Muscle of back (tissue), 13 donors: ENCODE measurements around the gene SPTBN4. TPM values are rescaled to one million over a fixed set of nuclear protein-coding genes. Genes with fewer than 3 reads are reported as not detected.
"Not testable (repeated sequence)": the region's sequence is repeated elsewhere in the genome, so short reads cannot be mapped to it uniquely, and the experiment has no call there.

Experiments
- DNase-seq, 3 donors: peaks; one replicate each; pipeline versions ENCODE4 v3.0.0 to v3.0.0-alpha.2; 2013
- long read RNA-seq, 9 donors: transcript quantifications; one replicate each; lab custom pipeline, GENCODE V29; 2026
- polyA plus RNA-seq, 10 donors: library from polyadenylated mRNA; unstranded; fragments of 120-200 nt; gene quantifications; one replicate each; pipeline ENCODE4 v1.2.1, GENCODE V29; 2013; ENCODE audit not compliant: insufficient read length in 10 of 10

The SPTBN4 gene
- polyA plus RNA-seq: under 1 TPM; 0.25 to 0.81 (median 0.49) TPM
- long read RNA-seq, donor 1: 0 reads
- long read RNA-seq, donor 2: 0 reads
- long read RNA-seq, donor 3: 0 reads
- long read RNA-seq, donor 4: 0 reads
- long read RNA-seq, donor 5: 0 reads
- long read RNA-seq, donor 6: 0 reads
- long read RNA-seq, donor 7: 0 reads
- long read RNA-seq, donor 8: 0 reads
- long read RNA-seq, donor 9: 0 reads

- peak in 1 of 3 donors; percentile 14 for DNase-seq
Observed at GRCh38 chr19:40466985-40467734, at the start of gene SPTBN4. TSS of gene SPTBN4 (plus strand) at chr19:40467001. CDS start at chr19:40472622, 5,621 bp downstream.

GRCh38 chr19:40417643-40417981, 49.2 kb upstream of the SPTBN4 start:
- peak in 1 of 3 donors; percentile 61 for DNase-seq

- DNase-seq: no peak
Observed at GRCh38 chr19:40418040-40418439, 48.8 kb upstream of the SPTBN4 start.

GRCh38 chr19:40419066-40419612, 47.7 kb upstream of the SPTBN4 start:
- no peak for DNase-seq

GRCh38 chr19:40419780-40420179, 47.0 kb upstream of the SPTBN4 start:
- DNase-seq: no peak

- no peak for DNase-seq
Observed at GRCh38 chr19:40420451-40420765, 46.4 kb upstream of the SPTBN4 start.

- peak; percentile 92 to 99 (median 97) for DNase-seq
Observed at GRCh38 chr19:40420766-40421765, 45.7 kb upstream of the SPTBN4 start.

GRCh38 chr19:40421993-40422747, 44.6 kb upstream of the SPTBN4 start:
- no peak for DNase-seq

- DNase-seq: no peak
Observed at GRCh38 chr19:40422748-40423566, 43.8 kb upstream of the SPTBN4 start.

GRCh38 chr19:40423938-40424337, 42.9 kb upstream of the SPTBN4 start:
- no peak for DNase-seq

- DNase-seq: peak in 1 of 3 donors; percentile 66
Observed at GRCh38 chr19:40424637-40425449, 42.0 kb upstream of the SPTBN4 start.

- DNase-seq: peak; percentile 99 to 100 (median 99)
Observed at GRCh38 chr19:40425450-40426287, 41.1 kb upstream of the SPTBN4 start, which contains the start of gene SERTAD1. TSS of gene SERTAD1 (minus strand) at chr19:40425992. CDS start at chr19:40423546, 2,446 bp downstream.

- not testable (repeated sequence) for DNase-seq
Observed at GRCh38 chr19:40428197-40428596, 38.6 kb upstream of the SPTBN4 start.

GRCh38 chr19:40430242-40430641, 36.6 kb upstream of the SPTBN4 start:
- not testable (repeated sequence) for DNase-seq

GRCh38 chr19:40431698-40432097, 35.1 kb upstream of the SPTBN4 start:
- no peak for DNase-seq

GRCh38 chr19:40432760-40433159, 34.0 kb upstream of the SPTBN4 start:
- DNase-seq: not testable (repeated sequence)

GRCh38 chr19:40433391-40434216, 33.2 kb upstream of the SPTBN4 start:
- DNase-seq: peak; percentile 91 to 97 (median 93)
